HUES48 (cell line): Measurements from ENCODE around the gene ZNF691.

Experiments used
- H3K27ac ChIP-seq: one replicate; pipeline ENCODE4 v1.7.0; 2013; ENCODE audit warnings: low read depth, low read length, inconsistent platforms
- H3K27me3 ChIP-seq: 2 replicates; pipeline ENCODE4 v1.6.1; 2013; ENCODE audit warnings: mild to moderate bottlenecking, low read length; ENCODE audit not compliant: control insufficient read depth, insufficient read depth
- H3K36me3 ChIP-seq: 2 replicates; pipeline ENCODE4 v1.6.1; 2013; ENCODE audit warnings: low read length; ENCODE audit not compliant: control insufficient read depth, insufficient read depth
- H3K4me1 ChIP-seq: 2 replicates; pipeline ENCODE4 v1.6.1; 2013; ENCODE audit warnings: mild to moderate bottlenecking, low read length; ENCODE audit not compliant: control insufficient read depth, insufficient read depth
- H3K4me3 ChIP-seq: 2 replicates; pipeline ENCODE4 v1.5.1; 2013; ENCODE audit warnings: mild to moderate bottlenecking, low read depth, low read length
- H3K9ac ChIP-seq: 2 replicates; pipeline ENCODE4 v1.6.1; 2013; ENCODE audit warnings: mild to moderate bottlenecking, low read depth, low read length, moderate library complexity
- H3K9me3 ChIP-seq: 2 replicates; pipeline ENCODE4 v1.6.1; 2013; ENCODE audit warnings: low read length; ENCODE audit not compliant: control insufficient read depth, insufficient read depth

The ZNF691 gene

DNA sequence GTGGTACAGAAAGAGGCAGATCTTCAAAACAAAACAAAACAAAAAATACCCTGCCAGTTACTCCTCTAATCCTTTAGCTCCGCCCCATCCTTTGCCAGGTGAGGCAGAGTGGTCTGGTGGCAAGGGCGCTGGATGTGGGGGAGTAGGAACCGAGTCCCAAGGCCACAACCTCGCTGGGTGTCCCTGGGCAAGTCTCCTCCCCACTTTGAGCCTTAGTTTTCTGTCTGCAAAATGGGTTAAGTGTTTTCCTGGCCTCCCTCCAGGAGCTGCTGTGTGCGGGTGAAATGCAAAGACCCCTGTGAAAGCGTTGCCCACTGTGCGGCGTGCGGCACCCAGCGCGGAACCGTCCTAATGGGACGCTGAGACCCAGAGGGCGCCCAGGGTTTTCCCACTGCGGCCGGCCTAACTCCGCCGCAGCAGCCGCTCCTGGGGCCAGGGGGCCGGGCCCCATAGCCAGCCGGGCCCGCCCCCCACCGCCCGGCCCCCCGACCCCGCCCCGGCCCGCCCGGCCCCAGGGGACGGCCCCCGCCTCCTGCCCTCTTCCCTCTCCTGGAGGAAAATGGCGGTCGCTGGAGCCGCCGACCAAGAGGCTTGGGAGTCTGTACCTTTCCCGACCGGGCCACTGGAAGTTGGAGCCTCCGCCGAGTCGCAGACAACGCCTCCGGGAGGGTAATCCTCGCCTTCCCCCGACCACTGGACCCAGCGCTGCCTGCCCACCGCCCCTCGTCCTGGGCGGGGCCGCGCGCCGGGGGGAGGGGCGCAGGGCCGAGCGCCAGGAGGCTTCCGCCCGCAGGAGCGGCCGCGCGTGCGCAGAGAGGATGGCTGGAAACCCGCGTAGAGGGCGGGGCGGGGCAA lies 29.6 kb upstream of the ZNF691 start, which contains the start of the genes ERMAP and SVBP:
Gene ERMAP (plus strand): TSS at position 538 of the 855 bp plus-strand sequence. CDS start 13,327 bp downstream, outside the sequence.
Gene SVBP (minus strand): TSS at position 813 of the 855 bp plus-strand sequence. CDS start 853 bp downstream, outside the sequence.
- peak within 1 kb of the TSS; percentile 91 for H3K4me3 ChIP-seq
- no peaks in the 10 kb centered on the region for H3K36me3 ChIP-seq
- H3K27ac ChIP-seq, result peak within 1 kb of the TSS; percentile 100
- H3K9me3 ChIP-seq, result no peaks in the 10 kb centered on the region
- H3K9ac ChIP-seq, result peak within 1 kb of the TSS; percentile 99
- peaks cover 9% of the 10 kb centered on the region for H3K4me1 ChIP-seq
- no peaks in the 10 kb centered on the region for H3K27me3 ChIP-seq

DNA sequence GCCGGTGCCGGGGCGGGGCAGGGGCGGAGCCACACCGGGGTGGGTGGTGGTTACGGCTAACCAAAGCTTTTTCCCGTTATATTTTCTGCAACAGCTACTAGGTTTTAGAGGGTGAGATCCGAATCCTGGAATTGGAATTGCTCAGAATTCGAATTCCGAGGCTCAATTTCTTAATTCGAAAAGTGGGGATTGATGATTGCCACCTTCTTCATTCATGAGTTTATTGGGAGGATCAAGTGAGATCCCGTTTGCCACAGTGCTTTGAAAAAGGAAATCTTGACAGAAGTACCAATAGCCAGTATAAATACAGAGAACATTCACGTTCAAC lies 29.0 kb upstream of the ZNF691 start:
- no peaks in the 10 kb centered on the region for H3K36me3 ChIP-seq
- H3K4me1 ChIP-seq, result peaks cover 9% of the 10 kb centered on the region
- peak overlapping the region; percentile 100 for H3K27ac ChIP-seq
- no peaks in the 10 kb centered on the region for H3K27me3 ChIP-seq
- H3K9me3 ChIP-seq, result no peaks in the 10 kb centered on the region
- H3K4me3 ChIP-seq, result peak overlapping the region; percentile 61
- no peak overlapping the region for H3K9ac ChIP-seq

DNA sequence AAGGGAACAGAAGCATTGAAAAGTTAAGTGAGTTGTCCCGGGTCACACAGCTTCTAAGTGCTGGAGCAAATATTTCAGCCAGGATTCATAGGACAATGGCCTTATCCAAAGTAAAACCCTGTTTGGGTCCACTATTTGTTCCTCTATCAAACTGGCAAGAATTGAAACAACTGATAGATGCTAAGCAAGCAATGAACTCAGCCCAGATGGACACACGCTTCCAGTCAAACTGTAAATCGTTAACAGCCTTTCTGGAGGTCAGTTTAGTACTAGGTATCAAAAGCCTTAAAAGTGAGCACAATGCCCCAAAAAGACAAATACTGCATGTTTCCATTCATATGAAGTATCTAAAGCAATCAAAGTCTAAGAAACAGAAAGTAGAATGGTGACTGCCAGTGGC lies 28.4 kb upstream of the ZNF691 start:
- H3K27me3 ChIP-seq, result no peaks in the 10 kb centered on the region
- peaks cover 9% of the 10 kb centered on the region for H3K4me1 ChIP-seq
- H3K9me3 ChIP-seq, result no peaks in the 10 kb centered on the region
- no peaks in the 10 kb centered on the region for H3K36me3 ChIP-seq
- H3K27ac ChIP-seq, result no peak overlapping the region
- no peak overlapping the region for H3K9ac ChIP-seq
- no peak overlapping the region for H3K4me3 ChIP-seq

DNA sequence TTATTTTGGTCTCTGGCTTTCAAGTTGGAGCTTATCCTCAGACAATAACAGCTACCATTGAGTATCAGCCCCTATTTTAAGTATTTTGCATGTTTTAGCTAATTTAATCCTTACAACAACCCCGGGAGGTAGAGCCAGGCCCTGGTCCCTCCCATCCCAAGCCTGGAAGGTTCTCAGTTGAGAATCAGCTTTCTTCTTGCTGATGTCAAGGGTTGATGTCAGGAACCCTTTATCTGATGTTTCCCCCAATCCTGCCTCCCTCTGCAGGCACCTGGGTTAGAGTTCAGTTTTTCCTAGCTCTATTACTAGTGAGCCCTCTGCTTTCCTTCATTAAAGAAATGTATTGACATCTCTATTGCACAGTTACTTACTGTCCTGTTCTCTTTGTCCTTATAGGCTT lies 25.6 kb upstream of the ZNF691 start:
- H3K9ac ChIP-seq, result no peak overlapping the region
- H3K4me1 ChIP-seq, result peaks cover 7% of the 10 kb centered on the region
- H3K4me3 ChIP-seq, result no peak overlapping the region
- no peaks in the 10 kb centered on the region for H3K9me3 ChIP-seq
- no peaks in the 10 kb centered on the region for H3K36me3 ChIP-seq
- no peaks in the 10 kb centered on the region for H3K27me3 ChIP-seq
- H3K27ac ChIP-seq, result no peak overlapping the region

DNA sequence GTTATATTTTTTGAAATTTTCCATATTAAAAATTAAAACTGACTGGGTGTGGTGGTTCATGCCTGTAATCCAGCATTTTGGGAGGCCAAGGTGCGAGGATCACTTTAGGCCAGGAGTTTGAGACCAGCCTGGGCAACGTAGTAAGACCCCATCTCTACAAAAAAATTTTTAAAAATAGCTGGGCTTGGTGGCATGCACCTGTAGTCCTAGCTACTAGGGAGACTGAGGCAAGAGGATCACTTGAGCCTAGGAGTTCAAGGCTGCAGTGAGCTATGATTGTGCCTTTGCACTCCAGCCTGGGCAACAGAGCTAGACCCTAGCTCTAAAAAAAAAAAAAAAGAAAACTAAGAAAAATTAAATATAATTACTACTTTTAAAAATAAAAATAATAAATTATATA lies 24.7 kb upstream of the ZNF691 start:
- Histone ChIP-seq H3K27me3 (no peaks in the 10 kb centered on the region), H3K4me1 (peaks cover 3% of the 10 kb centered on the region; the same call in 1 of the 2 replicates), H3K4me3 (no peak overlapping the region), H3K9me3 (no peaks in the 10 kb centered on the region), H3K27ac (no peak overlapping the region), H3K9ac (no peak overlapping the region), H3K36me3 (no peaks in the 10 kb centered on the region)

DNA sequence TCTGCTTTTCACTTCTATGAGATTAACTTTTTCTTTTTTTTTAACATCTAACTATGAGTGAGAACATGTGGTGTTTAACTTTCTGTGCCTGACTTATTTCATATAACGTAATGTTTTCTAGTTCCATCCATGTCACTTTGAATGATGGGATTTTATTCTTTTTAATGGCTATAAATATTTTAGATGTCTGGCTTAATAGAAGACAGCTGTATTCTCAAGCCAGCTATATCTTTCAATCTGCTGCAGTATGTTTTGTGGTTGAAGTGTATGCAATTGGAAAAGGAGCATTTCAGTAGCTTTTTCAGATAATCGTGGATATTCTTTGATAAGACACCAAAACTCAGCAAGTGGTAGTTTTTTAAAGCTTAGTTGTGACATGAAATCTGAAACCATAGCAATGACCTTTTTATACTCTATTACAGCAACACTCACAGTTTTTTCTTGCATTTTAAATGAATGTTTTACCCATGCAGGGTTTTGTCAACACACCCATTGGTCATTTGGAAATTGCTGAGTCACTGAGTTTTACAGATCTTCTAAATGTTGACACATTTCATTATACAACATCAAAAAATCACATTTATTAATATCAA lies 23.5 kb upstream of the ZNF691 start:
- Histone ChIP-seq H3K4me1 (no peaks in the 10 kb centered on the region), H3K36me3 (no peaks in the 10 kb centered on the region), H3K4me3 (no peak overlapping the region), H3K9me3 (no peaks in the 10 kb centered on the region), H3K27me3 (no peaks in the 10 kb centered on the region), H3K27ac (no peak overlapping the region), H3K9ac (no peak overlapping the region)

DNA sequence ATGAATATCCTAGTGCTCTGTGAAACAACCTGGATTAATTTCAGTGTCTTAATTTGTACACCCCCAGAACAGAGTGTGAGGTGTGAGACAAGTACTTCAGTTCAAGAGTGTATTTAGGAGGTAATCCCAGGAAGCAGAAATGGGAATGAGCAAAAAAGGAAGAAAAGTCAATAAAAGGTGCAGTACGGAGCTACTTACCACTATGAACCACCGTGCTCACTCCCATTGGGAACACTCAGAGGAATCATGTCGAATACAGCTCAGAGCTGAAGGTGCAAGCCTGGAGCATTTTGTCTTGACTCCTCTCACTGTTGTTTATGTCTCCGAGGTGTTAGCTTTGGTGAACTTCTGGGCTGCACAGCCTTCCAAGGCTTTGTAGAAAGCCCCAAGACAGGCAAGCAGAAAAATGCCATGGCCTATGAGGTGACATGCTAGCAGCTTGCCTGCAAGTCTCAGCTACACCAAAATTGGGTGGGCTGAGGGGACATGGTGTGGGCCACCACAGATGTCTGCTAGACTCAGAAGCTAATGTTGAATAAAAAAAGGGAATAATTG lies 21.9 kb upstream of the ZNF691 start:
- H3K36me3 ChIP-seq, result no peaks in the 10 kb centered on the region
- H3K9ac ChIP-seq, result no peak overlapping the region
- H3K4me1 ChIP-seq, result no peaks in the 10 kb centered on the region
- H3K27ac ChIP-seq, result no peak overlapping the region
- H3K27me3 ChIP-seq, result no peaks in the 10 kb centered on the region
- no peaks in the 10 kb centered on the region for H3K9me3 ChIP-seq
- H3K4me3 ChIP-seq, result no peak overlapping the region

DNA sequence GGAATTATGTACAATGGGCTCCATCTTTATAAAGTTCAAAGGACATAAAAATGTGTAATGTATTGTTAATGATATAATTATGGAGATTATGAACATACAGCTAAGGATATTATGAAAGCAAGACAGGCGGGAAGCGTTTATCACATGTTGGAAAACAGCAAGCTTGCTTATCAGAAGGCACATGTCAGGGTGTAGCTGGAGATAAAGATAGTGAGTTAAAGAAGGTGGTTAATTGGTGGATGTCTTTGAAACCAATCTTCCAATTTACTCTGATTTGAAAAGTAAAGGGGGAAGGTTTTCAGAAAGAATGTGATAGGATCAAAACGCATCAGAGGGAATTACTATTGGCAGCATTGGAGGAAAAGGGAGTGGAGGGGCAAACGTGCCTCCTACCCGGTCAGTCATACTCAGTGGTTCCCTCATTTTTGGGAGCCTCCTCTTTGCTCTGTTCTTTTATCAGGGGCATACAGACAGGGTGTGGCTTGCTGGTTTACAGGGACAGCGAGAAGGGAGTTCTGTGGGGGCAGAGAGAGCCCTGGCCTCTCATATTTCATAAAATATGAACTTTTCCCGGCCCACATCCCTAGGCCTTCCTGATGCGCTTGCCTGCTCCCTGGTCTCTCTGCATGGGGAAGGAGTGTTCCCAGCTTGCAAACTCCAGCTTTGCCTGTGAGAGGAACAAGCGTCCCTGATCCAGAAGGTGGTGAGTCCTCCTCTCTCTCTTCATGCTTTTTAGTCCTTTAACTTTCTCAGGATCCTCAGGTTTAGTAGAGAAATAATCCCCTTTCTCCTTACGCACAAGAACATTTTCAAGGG lies 21.2 kb upstream of the ZNF691 start:
- Histone ChIP-seq H3K27ac (no peak overlapping the region), H3K9ac (no peak overlapping the region), H3K9me3 (no peaks in the 10 kb centered on the region), H3K4me3 (no peak overlapping the region), H3K36me3 (no peaks in the 10 kb centered on the region), H3K4me1 (no peaks in the 10 kb centered on the region), H3K27me3 (no peaks in the 10 kb centered on the region)

DNA sequence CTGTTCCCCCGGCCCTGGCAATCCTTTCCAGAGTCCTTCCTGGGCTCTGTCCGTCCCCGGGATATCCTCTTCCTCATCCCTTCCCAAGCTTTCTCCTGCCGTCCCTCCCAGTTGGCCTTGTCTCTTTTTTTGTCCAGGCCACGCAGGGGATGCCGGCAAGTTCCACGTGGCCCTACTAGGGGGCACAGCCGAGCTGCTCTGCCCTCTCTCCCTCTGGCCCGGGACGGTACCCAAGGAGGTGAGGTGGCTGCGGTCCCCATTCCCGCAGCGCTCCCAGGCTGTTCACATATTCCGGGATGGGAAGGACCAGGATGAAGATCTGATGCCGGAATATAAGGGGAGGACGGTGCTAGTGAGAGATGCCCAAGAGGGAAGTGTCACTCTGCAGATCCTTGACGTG lies 15.8 kb upstream of the ZNF691 start:
- H3K27ac ChIP-seq, result no peak overlapping the region
- no peaks in the 10 kb centered on the region for H3K27me3 ChIP-seq
- no peaks in the 10 kb centered on the region for H3K36me3 ChIP-seq
- H3K4me1 ChIP-seq, result no peaks in the 10 kb centered on the region
- no peak overlapping the region for H3K9ac ChIP-seq
- H3K9me3 ChIP-seq, result no peaks in the 10 kb centered on the region
- no peak overlapping the region for H3K4me3 ChIP-seq

DNA sequence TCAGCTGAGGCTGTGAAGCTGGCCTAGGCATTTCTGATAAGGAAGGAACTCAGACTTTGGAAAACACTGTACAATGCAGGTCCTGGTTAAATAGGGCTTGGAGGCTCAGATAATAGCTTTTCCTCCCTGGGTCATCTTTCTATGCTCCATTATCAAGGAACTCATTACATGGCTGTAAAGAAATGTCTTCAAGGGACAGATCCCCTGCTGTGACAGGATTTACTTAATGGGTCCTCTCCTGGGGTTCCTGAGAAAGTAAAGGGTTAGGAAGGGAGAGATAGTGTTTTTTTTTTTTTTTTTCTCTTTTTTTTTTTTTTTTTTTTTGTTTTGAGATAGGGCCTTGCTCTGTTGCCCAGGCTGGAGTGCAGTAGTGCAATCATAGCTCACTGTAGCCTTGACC lies 15.1 kb upstream of the ZNF691 start:
- Histone ChIP-seq H3K4me1 (no peaks in the 10 kb centered on the region), H3K9ac (no peak overlapping the region), H3K9me3 (no peaks in the 10 kb centered on the region), H3K27ac (no peak overlapping the region), H3K27me3 (no peaks in the 10 kb centered on the region), H3K4me3 (no peak overlapping the region), H3K36me3 (no peaks in the 10 kb centered on the region)
